Dermis microvascular lymphatic vessel endothelial cell (primary cell): ENCODE data around the gene STEAP1B. TPM values are rescaled to one million over a fixed set of nuclear protein-coding genes. Genes with fewer than 3 reads are reported as not detected.
"Not testable (repeated sequence)": the region's sequence is repeated elsewhere in the genome, so short reads cannot be mapped to it uniquely, and the experiment has no call there.

Source experiments
- DNase-seq, 2 donors: peaks; one replicate each; pipeline versions ENCODE4 v3.0.0 to v3.0.0-alpha.2; 2010; ENCODE audit warnings: low read depth in 2 of 2
- total RNA-seq: library from RNA; depleted of rRNA; stranded (reverse); fragments of >200 nt; gene quantifications from 2 replicates; pipeline ENCODE4 v1.2.1, GENCODE V29; 2014

The STEAP1B gene
- total RNA-seq, 1 donor from 2014 or later = 10.9 TPM

DNA sequence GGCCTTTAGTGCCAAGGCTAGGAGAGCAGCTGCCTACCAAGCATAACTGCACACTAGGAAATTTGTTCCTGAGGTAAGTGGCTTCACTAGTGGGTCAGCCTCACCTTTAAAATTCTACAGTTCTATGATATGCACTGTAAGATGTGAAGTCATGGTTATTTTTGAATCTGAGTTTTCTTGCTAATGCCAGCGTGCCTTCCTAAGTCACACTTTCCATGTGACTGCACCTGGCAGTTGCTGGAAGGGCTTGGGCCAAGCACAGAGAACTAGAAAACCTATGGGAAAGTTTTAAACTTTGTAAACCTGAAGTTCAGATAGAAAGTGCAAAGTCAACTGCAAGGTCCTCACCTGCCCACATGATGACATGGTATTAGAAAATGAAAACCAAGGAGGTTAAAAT lies 42.5 kb downstream of the STEAP1B start:
- DNase-seq = no peak

DNA sequence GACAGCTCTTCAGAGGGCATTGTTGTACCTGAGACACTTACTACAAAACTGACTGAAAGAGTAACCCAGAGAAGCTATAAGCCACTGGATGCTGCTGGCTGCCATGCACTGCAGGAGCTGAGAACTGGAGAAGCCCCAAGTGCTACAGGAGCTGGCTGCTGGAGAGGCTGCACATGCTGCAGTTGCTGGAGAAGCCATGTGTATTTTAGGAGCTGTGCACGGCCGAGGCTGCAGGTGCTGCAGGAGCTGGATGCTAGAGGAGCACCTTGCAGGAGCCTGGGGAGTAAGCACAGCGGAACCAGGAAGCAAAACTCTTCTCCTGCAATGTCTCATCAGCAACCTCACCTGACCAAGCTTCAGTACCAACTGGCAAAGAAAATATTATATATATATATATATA lies 45.5 kb downstream of the STEAP1B start:
- DNase-seq = no peak

DNA sequence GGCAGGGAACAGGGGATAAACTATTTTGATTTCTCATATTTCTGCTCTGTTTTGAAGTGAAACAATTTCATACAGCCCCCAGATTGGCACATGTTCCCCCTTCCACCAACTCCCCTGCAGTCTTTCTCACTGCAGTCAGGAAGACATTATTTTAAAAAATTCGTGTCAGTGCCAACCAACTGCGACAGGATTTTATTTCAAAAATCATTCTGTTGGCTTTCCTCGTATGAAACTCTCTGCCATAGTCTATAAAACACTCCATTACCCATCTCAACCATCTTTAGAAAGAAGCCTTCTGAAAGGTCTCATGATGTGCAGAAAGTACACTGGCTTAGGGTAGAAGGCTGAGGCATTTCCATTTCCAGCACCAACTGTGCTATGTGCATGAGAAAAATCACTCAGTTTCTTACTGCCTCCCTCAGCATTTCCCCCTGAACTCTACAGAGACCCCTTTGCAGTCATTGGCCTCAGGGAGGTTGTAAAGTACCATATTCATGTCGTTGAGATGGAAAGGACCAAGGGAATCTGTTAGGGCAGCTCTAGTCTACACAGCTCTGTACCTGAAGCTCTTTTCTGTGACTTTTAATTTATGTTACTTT lies 46.9 kb downstream of the STEAP1B start:
- no peak for DNase-seq

DNA sequence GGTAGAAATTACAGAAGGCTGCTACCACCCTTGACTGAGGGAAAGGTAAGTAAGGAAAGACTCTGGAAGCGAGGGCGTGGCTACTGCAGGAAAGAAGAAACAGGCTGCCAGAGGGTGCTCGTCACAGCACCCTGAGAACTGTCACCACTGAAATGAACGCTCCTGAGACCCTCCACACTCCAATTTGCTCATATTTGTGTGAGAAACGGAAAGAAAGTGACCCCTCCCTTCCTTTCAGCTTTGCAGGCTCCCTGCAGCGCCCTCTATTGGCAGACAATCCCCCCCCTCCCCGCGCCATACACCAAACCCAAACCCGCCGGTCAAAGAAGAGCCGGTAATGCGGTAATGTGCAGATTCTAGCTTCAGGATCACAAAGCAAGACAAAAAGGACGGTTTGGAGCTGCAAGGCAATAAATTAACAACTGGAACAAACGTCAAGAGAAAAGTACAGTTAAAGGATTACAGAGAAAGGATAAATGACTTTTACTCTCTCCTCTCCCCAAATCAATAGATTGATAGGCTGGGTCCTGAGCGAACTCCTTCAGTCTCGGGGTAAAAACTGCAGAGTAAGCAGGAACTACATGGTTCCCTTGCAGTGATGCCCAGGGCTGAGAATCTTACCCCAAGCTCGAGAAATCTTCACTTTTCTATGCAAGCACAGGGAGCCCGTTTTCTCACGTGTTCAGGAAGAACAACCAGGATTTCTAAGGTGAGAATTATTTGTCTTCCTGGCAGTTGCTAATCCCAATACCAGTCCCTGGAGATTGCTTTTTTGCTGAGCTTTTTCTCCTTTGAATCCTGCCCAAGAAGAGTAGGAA lies 47.6 kb downstream of the STEAP1B start:
- peak in 1 of 2 donors; percentile 33 for DNase-seq

DNA sequence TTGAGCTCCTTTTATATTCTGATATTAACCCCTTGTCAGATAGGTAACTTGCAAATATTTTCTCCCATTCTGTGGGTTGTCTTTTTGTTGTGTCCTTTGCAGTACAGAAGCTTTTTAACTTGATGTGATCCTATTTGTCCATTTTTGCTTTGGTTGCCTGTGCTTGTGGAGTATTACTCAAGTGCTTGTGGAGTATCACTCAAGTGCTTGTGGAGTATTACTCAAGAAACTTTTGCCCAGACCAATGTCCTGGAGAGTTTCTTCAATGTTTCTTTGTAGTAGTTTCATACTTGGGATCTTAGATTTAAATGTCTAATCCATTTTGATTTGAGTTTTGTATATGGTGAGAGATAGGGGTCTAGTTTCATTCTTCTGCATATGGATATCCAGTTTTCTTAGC lies 50.0 kb downstream of the STEAP1B start:
- DNase-seq = not testable (repeated sequence)

DNA sequence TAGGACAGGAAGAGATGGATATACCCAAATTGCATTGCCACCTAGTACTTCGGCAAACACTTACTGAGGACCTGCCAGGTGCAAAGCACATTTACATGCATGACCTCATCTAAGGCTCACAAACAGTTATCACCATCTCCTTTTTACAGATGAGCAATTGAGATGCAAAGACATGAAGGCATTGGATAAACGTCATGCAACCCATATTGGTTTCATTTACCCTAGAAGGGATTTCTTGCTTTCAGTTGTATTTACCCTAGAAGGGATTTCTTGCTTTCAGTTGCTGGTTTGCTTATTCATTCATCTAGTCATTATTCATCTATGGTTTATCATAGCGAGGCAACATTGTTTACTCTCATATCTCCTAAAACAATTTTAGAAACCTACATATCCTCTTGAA lies 52.2 kb downstream of the STEAP1B start:
- DNase-seq = no peak

DNA sequence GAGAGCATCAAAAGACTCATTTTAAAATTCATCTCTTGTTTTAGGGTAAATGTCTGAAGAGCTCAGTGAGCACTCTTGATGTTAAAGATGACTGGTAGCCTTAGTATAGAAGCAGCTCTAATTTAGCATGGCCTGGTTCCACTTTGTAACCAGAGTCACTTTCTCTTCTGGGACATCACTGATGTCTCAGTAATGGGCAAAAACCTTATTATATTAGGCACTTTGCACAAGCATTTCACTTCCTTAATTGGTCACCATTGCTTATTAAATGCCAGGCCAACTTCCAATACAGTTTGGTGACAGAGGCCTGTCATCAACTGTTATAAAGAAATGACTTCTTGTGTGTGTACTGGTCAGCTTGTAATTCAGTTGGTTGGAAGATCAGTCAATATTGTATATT lies 53.0 kb downstream of the STEAP1B start:
- DNase-seq = no peak

DNA sequence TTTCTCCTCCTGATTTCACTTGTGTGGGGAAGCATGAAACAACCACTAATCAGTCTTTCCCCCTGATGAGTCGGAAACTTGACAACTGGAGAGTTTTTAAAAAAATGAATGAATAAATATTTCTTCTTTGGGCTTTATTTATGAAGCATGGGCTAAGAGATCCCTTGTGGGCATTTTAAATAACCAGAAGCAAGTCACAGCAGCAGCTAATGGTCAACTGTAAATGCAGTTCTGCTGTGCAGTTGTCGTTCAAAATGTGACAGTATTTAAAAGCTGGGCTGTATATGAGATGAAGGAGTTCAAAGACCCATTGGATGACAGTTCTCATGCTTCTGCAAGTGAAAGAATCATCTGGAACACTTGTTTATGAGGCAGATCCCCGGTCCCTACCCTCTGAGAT lies 54.1 kb downstream of the STEAP1B start:
- no peak for DNase-seq

DNA sequence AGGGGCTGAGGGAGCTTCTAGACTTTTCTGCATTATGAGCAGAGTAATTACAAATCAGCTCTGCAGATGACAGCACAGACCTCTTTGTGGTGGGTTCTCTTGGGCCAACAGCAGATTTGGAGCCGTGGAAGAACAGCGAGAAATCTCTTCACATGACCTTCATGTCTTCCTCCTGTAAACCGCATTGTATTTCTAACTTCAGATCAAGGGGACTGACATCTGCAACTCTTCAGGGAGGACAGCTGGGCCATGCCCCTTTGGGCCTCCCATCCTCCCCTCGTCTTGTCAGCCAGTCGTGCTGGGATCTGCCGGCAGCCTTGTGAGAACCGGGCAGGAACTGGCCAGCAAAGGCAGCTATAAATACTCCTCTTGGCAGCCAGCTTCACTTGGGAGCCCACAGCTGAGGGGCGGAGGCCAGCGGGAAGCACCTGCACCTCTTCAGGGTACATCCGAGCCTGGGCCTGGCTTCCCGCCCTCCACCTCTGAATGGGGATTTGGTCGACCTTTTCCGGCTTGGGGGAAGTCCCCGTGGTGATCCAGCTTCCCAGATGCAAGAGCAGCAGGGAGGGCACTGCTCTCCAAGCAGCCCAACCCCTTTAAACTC lies 54.7 kb downstream of the STEAP1B start:
- peak; percentile 68 to 98 for DNase-seq

DNA sequence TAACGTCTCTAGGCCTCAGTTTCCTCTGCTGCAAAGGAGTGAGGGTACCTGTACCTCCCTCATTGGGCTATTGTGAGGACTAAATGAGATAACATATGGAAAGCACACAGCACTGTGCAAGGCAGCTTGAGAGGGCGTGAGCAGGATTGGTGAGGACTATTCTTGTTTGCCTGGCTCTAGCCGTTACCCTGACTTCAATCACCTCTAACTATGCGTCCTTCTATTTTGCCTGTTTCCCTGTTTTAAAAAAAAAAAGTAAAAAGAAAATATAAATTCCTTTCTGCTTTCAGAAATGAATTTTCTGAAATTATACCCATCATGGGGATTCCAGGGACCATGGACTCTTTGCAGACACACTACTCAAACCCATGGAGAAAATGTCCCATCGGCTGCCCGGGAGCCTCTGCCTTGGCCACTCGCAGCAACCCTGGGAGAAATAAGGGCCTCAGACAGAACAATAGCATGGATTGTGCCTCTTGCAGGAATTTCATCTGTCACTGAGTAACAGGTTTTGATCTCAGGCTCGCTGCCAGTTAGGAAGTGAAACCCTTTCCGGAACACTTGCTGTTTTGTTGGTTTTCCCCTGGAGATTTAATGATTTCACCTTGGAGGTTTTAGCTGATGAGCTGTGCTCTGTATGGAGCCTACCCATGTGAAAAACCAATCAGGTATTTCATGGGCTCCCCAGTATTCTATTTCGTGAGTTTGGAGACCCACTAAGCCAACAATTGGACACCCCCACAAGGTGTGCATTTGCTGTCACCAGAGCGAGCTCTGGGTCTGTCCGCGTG lies 55.6 kb downstream of the STEAP1B start:
- DNase-seq = peak; percentile 50 to 96

DNA sequence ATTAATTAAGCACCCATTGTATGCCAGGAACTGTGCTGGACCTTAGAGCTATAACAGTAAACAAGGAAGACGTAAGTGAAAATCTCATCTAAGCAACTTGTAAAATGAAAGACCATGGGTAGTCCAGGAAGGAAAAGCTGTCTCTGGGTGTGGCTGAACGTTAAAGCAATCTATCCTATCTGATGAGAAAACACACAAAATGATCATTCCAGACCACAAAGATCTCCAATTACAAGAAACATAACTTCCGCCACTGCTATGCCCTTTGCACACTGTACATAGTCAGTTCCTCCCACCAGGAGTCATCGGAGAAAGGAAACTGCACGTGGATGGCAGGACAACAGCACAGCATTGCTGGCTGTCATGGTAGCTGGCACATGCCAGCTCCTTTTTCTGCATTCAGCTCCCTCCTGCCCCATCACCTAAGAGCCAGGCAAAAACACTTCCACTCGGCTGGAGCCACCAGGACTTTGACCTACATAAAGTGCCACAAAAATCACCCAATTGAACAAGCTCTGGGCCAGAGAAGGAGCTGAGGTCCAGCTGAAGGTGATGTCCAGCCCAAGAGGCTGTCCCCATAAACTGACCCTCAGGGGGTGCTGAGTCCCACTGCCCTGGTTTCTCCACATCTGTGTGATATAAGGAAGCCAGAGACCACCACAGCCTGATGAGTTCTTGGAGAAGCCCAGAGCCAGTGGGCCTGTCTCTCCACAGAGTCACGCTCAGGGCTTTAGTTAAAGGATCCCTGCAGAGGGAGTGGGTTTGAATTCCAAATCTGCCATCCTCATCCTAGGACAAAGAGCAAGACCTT lies 56.4 kb downstream of the STEAP1B start:
- peak; percentile 34 to 88 for DNase-seq

DNA sequence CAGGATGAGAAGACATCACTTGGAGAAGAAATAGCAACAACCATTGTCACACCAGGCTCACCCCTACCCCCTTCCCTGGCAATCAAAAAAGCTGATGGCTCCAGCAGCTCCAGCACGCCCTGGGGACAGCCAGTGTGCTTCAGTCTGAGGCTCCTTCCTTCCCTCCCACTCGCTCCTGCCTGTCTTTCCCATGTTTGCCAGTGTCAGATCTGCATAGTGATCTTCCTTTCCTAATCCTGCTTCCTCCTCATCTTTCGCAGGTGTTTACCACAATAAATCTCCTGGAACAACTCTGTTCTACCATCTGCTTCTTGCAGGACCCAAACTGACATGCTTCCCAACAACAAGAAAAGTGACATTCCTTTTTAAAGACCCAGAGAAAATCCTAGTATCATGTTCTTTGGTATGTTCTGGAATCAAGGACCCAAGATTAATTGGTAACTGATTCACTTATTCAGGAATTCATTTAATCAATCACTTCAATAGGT lies 57.1 kb downstream of the STEAP1B start:
- no peak for DNase-seq

DNA sequence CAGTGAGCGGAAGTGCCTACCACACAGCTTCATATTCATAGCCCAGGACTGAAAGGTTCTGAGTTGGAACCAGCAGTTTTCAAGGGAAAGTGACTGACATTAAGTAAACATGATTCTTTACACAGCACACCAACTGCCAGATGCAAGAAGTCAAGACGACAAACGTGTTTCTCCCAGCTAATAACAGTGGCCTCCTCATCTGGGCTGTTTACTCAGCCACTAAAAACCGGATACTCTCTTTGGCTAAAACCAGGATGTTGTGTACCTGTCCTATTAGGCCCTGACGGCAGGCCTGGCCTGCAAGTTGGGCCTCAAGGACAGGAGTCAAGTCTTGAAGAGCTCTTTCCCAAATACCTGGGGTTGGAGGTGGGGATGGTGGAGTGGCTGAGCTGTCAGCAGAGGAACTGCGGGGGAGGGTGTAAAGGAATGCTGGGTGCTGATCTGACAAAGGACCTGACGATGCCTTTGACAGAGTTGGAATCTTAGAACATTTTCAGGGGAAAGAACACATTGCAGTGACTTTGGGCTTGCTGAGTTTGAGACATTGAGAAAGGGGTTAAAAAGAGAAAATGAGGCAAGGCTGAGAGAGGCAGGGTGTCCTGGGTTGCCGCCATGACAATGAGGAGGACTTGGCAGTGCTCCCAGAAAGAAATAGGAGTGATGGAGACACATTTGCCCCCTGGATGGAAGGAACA lies 57.7 kb downstream of the STEAP1B start:
- no peak for DNase-seq

DNA sequence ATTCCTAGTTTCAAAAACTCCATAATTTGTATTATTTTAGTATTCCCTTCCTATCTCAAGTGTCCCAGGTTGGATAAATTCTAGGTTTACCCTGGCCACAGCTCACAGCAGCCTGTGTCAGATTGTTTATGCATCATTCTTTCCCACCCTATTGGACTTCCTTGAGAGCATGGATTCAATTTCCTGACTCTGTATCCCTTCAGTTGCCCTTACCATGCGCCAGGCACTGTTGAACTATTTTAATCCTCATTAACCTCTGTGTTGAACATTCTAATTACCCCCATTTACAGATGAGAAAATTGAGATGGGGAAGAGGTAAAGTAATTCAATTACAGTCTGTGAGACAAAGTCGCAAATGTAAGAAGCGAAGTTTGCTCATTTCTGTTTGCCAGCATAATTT lies 58.8 kb downstream of the STEAP1B start:
- no peak for DNase-seq

DNA sequence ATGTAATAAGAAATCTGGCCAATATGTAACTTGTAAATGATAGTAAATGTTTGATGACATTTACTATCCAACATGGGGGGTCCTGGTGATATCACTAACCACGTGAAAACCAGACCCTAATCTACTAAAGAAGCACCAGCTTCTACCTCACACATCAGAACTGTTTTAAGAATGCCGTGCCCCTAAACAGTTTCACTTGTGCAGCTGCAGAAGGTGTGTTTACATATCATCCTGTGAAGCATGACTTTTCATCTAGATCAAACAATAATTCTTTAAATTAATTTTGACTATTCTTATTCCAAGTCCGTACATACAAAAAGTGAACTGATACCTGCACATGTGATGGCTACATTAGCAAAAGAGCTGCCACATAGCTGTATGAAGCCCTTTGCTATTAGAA lies 61.0 kb downstream of the STEAP1B start:
- no peak for DNase-seq

DNA sequence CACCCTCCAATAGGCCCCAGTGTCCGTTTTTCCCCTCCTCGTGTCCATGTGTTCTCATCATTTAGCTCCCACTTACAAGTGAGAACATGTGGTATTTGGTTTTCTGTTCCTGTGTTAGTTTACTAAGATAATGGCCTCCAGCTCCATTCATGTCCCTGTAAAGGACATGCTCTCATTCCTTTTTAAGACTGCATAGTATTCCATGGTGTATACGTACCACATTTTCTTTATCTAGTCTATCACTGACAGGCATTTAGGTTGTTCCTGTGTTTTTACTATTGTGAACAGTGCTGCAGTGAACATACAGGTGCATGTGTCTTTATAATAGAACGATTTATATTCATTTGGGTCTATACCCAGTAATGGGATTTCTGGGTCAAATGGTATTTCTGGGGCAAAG lies 63.4 kb downstream of the STEAP1B start:
- DNase-seq = not testable (repeated sequence)

DNA sequence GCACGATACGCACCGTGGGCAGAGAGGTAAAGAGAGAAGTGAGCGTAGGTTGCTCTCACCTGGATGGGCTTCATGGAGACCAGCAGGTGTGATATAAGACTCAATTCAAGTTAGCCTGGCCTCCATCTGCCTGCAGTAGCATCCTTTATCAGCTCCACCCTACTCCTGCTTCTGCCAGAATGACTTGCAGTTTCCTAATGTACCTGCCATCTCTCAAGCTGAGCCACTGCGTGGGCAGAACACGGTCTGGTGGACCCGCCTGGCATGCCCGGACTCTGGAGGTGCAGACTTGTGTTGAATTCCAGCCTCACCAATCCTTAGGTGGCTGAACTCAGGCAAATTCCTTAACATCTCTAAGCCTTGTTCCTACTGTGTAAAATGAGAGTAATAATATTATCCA lies 64.3 kb downstream of the STEAP1B start:
- DNase-seq = no peak

DNA sequence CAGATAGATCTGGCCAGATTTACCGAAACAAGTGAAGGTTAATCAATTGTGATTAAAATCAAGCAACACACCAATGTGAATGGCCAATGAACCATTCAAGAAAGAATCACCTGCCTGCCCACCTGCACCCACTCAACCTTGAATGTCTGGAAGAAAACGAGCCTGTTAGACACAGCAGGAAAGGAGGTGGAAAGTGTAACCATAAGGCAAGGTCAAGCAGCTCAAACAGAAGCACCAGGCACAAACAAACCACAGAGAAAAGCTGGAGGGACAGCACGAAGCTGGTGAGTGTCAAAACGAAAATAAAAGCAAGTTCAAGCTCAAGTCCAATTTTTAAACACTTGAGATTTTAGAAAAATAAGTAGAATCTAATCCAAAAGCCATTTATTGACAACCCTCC lies 64.9 kb downstream of the STEAP1B start:
- DNase-seq = no peak

DNA sequence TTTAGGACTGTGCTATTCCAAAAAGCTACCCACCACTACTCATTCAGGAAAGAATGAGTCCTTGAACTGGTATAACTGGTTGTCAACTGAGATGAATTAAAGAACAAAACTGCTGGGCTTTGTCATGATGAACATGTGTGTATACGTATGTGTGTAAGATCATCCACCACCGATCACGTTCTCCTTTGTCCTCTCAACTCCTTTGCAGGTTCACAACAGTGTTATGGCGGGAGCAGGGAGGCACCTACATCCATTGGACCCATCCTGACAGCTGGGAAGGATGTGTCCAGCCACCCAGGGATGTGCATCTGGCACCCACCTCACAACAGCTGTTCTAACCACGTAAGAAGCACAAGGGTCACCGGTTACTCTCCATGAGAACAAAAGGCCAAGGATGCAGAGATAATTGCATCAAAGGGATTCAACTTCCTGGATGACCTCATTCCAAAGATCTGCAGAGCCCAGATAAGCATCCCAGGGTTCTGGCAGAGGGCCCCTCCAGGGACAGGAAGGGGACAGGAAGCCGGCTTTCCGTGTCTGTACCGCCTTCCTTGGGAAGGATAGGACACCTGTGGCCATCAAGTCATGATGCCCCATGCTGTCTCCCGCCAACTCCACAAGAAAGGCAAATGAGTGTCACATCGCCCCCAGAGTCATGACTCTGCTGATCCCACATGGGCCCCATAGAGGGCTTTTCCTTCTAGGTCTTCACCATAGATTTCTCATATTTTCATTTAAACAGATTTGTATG lies 66.1 kb downstream of the STEAP1B start:
- peak; percentile 63 to 87 for DNase-seq
